Calu3 (cell line): ENCODE data around the gene AP2M1. TPM values are rescaled to one million over a fixed set of nuclear protein-coding genes. Genes with fewer than 3 reads are reported as not detected.

Experiments used
- BruUV-seq: library from RNA; stranded (reverse); fragments of 400-500 nt; replicated peaks from 2 replicates; lab custom pipeline; 2021; lab: Mats Ljungman, UMichigan
- CTCF ChIA-PET: fragments of 300-600 bp; sonication (Branson Sonifier 250); formaldehyde crosslinking; loops from one replicate; lab custom pipeline; 2022; ENCODE audit warnings: antibody characterized with exemption; lab: Charles Lee
- DNase-seq: peaks from one replicate; pipeline ENCODE4 v3.0.0; 2022
- H3K27ac Mint-ChIP-seq: one replicate; pipeline ENCODE4 v1.8.0; 2022; ENCODE audit warnings: mixed read lengths; ENCODE audit not compliant: unreplicated experiment
- H3K27me3 Mint-ChIP-seq: one replicate; pipeline ENCODE4 v1.8.0; 2022; ENCODE audit warnings: mixed read lengths; ENCODE audit not compliant: unreplicated experiment
- H3K36me3 Mint-ChIP-seq: one replicate; pipeline ENCODE4 v1.8.0; 2022; ENCODE audit warnings: mild to moderate bottlenecking, moderate library complexity, mixed read lengths; ENCODE audit not compliant: insufficient read depth, unreplicated experiment
- H3K4me1 Mint-ChIP-seq: one replicate; pipeline ENCODE4 v1.8.0; 2022; ENCODE audit warnings: mild to moderate bottlenecking, low read depth, mixed read lengths; ENCODE audit not compliant: unreplicated experiment
- H3K4me3 Mint-ChIP-seq: one replicate; pipeline ENCODE4 v1.8.0; 2022; ENCODE audit warnings: mild to moderate bottlenecking, low read depth, moderate library complexity, mixed read lengths; ENCODE audit not compliant: unreplicated experiment
- H3K9me3 Mint-ChIP-seq: one replicate; pipeline ENCODE4 v1.8.0; 2022; ENCODE audit warnings: low read depth, mixed read lengths; ENCODE audit not compliant: unreplicated experiment
- CTCF ChIP-seq: fragments of 200-600 bp; IDR thresholded peaks from one replicate; pipeline ENCODE4 v1.8.0; 2022; ENCODE audit warnings: antibody characterized with exemption; ENCODE audit not compliant: unreplicated experiment
- intact Hi-C: fragments of 100-400 bp; cut with micrococcal nuclease; formaldehyde crosslinking; loops from one replicate; pipeline ENCODE4 v1.10.0; 2022; ENCODE audit not compliant: unreplicated experiment
- total RNA-seq: library from RNA; stranded (reverse); gene quantifications from 2 replicates; pipeline ENCODE4 v1.2.3, GENCODE V29; 2022

The AP2M1 gene
- total RNA-seq, 1 experiment from 2014 or later = 401 TPM

DNA sequence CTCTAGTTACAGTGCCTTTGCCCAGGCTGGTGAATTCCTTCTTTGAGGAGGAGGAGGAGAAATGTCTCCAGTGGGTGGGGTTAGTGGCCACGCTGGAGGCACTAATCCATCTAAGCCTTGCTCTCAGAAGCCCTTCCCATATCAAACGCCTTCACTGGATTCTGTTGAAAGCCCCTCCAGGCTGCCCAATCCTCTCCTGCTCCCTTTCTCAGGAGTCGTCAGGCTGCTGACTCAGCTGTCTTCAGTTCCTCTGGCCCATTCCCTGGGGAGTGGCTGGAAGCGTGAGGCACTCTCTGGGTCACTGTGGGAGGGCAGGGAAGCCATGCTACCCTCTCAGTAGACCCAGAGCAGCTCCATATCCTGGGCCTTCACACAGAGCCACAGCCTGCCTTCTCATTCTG is 2.7 kb downstream of the AP2M1 start:
- Mint-ChIP-seq H3K4me3 (no peak overlapping the region), H3K27ac (no peak overlapping the region), H3K9me3 (no peaks in the 10 kb centered on the region), H3K4me1 (peaks cover 8% of the 10 kb centered on the region), H3K27me3 (no peaks in the 10 kb centered on the region), H3K36me3 (peaks cover 56% of the 10 kb centered on the region)
- intact Hi-C loops = no loop called here
- no peak for DNase-seq
- no TSS peak for BruUV-seq
- CTCF ChIA-PET = no interaction called here
- no peak for TF ChIP-seq CTCF

GRCh38 chr3:184177767-184178306 is 3.2 kb downstream of the AP2M1 start:
- CTCF ChIA-PET = interaction anchor here (0.6 kb wide), 1 partner anchor 807 kb away, joined by 3 read pairs; no protein-coding TSS in a partner anchor
- Mint-ChIP-seq H3K36me3 (peaks cover 56% of the 10 kb centered on the region), H3K4me3 (no peak overlapping the region), H3K27ac (no peak overlapping the region), H3K27me3 (no peaks in the 10 kb centered on the region), H3K9me3 (no peaks in the 10 kb centered on the region), H3K4me1 (peaks cover 8% of the 10 kb centered on the region)
- DNase-seq = no peak
- BruUV-seq = no TSS peak
- TF ChIP-seq CTCF = no peak
- intact Hi-C loops = no loop called here

- no peaks in the 10 kb centered on the region for H3K9me3 Mint-ChIP-seq
- no peak for DNase-seq
- no peak overlapping the region for H3K27ac Mint-ChIP-seq
- no peak for TF ChIP-seq CTCF
- CTCF ChIA-PET = interaction anchor here (0.6 kb wide), 1 partner anchor 68 kb away, joined by 3 read pairs; no protein-coding TSS in a partner anchor
- H3K36me3 Mint-ChIP-seq = peaks cover 57% of the 10 kb centered on the region
- peaks cover 8% of the 10 kb centered on the region for H3K4me1 Mint-ChIP-seq
- BruUV-seq = no TSS peak
- intact Hi-C loops = no loop called here
- H3K4me3 Mint-ChIP-seq = no peak overlapping the region
- H3K27me3 Mint-ChIP-seq = no peaks in the 10 kb centered on the region
These were observed 4.0 kb downstream of the AP2M1 start for GRCh38 chr3:184178521-184179138.

DNA sequence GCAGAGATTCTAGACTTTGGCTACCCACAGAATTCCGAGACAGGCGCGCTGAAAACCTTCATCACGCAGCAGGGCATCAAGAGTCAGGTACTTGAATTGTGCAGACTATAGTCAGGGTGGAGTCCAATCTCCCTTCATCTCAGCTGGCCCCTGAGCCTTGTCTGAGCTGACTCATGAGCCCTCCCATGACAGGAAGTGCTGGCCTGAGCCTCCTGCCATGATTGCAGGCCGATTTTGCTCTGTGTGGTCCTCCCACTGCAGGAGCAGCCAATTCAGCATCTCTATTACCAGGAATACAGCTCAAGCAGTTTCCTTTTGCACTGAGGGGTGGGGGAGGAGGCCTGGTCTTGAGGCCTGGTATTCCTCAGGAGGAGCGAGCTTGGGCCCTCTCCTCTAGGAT is 5.5 kb downstream of the AP2M1 start:
- H3K27ac Mint-ChIP-seq = no peak overlapping the region
- no TSS peak for BruUV-seq

More for the DNA sequence above, 5.5 kb downstream of the AP2M1 start:
- H3K4me3 Mint-ChIP-seq = no peak overlapping the region
- no peaks in the 10 kb centered on the region for H3K27me3 Mint-ChIP-seq
- DNase-seq = no peak
- TF ChIP-seq CTCF = no peak
- no peaks in the 10 kb centered on the region for H3K9me3 Mint-ChIP-seq
- H3K4me1 Mint-ChIP-seq = peaks cover 12% of the 10 kb centered on the region
- H3K36me3 Mint-ChIP-seq = peaks cover 64% of the 10 kb centered on the region
- CTCF ChIA-PET = interaction anchor here (0.7 kb wide), 1 partner anchor 11 kb away, joined by 3 read pairs; no protein-coding TSS in a partner anchor
- intact Hi-C loops = no loop called here
